G401 (cell line): ENCODE results near the gene ME2. TPM values are rescaled to one million over a fixed set of nuclear protein-coding genes. Genes with fewer than 3 reads are reported as not detected.
"Not testable (repeated sequence)": the region's sequence is repeated elsewhere in the genome, so short reads cannot be mapped to it uniquely, and the experiment has no call there.

Source experiments
- DNase-seq: peaks from one replicate; pipeline ENCODE4 v3.0.0-alpha.2; 2015; ENCODE audit warnings: low spot score
- in situ Hi-C: cut with HindIII; loops from 2 replicates; pipeline ENCODE4 v1.10.0; 2016; ENCODE audit warnings: low sequenced_read_pairs, mixed read lengths
- total RNA-seq: library from RNA; depleted of rRNA; stranded (reverse); fragments of >200 nt; shearing (Covaris generic); gene quantifications from 2 replicates; pipeline ENCODE4 v1.2.3, GENCODE V29; 2014

Gene ME2
- total RNA-seq, 1 experiment from 2014 or later: 125 TPM

- in situ Hi-C loops: no loop called here
- DNase-seq: no peak
Observed at GRCh38 chr18:50902797-50903196, 23.9 kb downstream of the ME2 start.

- in situ Hi-C loops: no loop called here
Observed at GRCh38 chr18:50906843-50907242, 27.9 kb downstream of the ME2 start.

GRCh38 chr18:50909261-50909660 lies 30.3 kb downstream of the ME2 start:
- in situ Hi-C loops: no loop called here
- no peak for DNase-seq

More at GRCh38 chr18:50906843-50907242, 27.9 kb downstream of the ME2 start:
- DNase-seq: no peak

GRCh38 chr18:50911006-50911405 lies 32.1 kb downstream of the ME2 start:
- no peak for DNase-seq
- in situ Hi-C loops: no loop called here

GRCh38 chr18:50917021-50917420 lies 38.1 kb downstream of the ME2 start:
- in situ Hi-C loops: no loop called here
- no peak for DNase-seq

- DNase-seq: no peak
- in situ Hi-C loops: no loop called here
Observed at GRCh38 chr18:50918153-50918552, 39.2 kb downstream of the ME2 start.

- DNase-seq: no peak
- in situ Hi-C loops: no loop called here
Observed at GRCh38 chr18:50924372-50924771, 45.5 kb downstream of the ME2 start.

- in situ Hi-C loops: no loop called here
- no peak for DNase-seq
Observed at GRCh38 chr18:50926521-50926920, 47.6 kb downstream of the ME2 start.

GRCh38 chr18:50928551-50928950 lies 49.6 kb downstream of the ME2 start:
- no peak for DNase-seq
- in situ Hi-C loops: no loop called here

GRCh38 chr18:50933684-50934083 lies 54.8 kb downstream of the ME2 start:
- DNase-seq: no peak
- in situ Hi-C loops: no loop called here

GRCh38 chr18:50934545-50935211 lies 55.8 kb downstream of the ME2 start:
- in situ Hi-C loops: no loop called here
- no peak for DNase-seq

- in situ Hi-C loops: no loop called here
Observed at GRCh38 chr18:50935493-50936191, 56.7 kb downstream of the ME2 start.

GRCh38 chr18:50937183-50937582 lies 58.3 kb downstream of the ME2 start:
- in situ Hi-C loops: no loop called here
- DNase-seq: no peak

More at GRCh38 chr18:50935493-50936191, 56.7 kb downstream of the ME2 start:
- no peak for DNase-seq

- no peak for DNase-seq
- in situ Hi-C loops: no loop called here
Observed at GRCh38 chr18:50938912-50939311, 60.0 kb downstream of the ME2 start.

- in situ Hi-C loops: no loop called here
Observed at GRCh38 chr18:50944245-50944932, 65.5 kb downstream of the ME2 start.

GRCh38 chr18:50945918-50946317 lies 67.0 kb downstream of the ME2 start:
- in situ Hi-C loops, DNase-seq: not testable (repeated sequence)

More at GRCh38 chr18:50944245-50944932, 65.5 kb downstream of the ME2 start:
- no peak for DNase-seq

GRCh38 chr18:50947899-50948298 lies 69.0 kb downstream of the ME2 start:
- in situ Hi-C loops: no loop called here
- DNase-seq: no peak

GRCh38 chr18:50949185-50949584 lies 70.3 kb downstream of the ME2 start:
- in situ Hi-C loops: no loop called here
- DNase-seq: no peak

GRCh38 chr18:50950626-50951025 lies 71.7 kb downstream of the ME2 start:
- in situ Hi-C loops: no loop called here
- DNase-seq: no peak

- in situ Hi-C loops: no loop called here
- no peak for DNase-seq
Observed at GRCh38 chr18:50953822-50954221, 74.9 kb downstream of the ME2 start.
